Pancreas (tissue), 10 donors: ENCODE results near the gene MCCC1. TPM values are rescaled to one million over a fixed set of nuclear protein-coding genes. Genes with fewer than 3 reads are reported as not detected.

Experiments
- ATAC-seq, 4 donors: fragments of 200-7000 bp; cut with Tn5 transposase; one replicate each; pipeline versions ENCODE4 v1.8.0 to v1.9.1; 2020; ENCODE audit warnings: mild to moderate bottlenecking in 4 of 4, moderate library complexity in 4 of 4
- DNase-seq, 6 donors: peaks; one replicate each; pipeline ENCODE4 v3.0.0-alpha.2; 2020
- FAIRE-seq: peaks from 2 replicates; lab custom pipeline; 2012; peaks lifted over from hg19 to GRCh38; lab: Jason Lieb, UNC
- H3K27ac ChIP-seq, 4 donors: fragments of 200-600 bp; sonication (generic); 1 replicate in 3 of 4; 2 replicates in 1 of 4; pipeline versions ENCODE4 v1.5.0 to v1.8.0; 2020
- H3K27me3 ChIP-seq, 4 donors: fragments of 200-600 bp; one replicate each; pipeline ENCODE4 v1.8.0; 2021
- H3K36me3 ChIP-seq, 3 donors: fragments of 200-600 bp; sonication (generic) in 1 of 3; one replicate each; pipeline versions ENCODE4 v1.5.0 to v1.8.0; 2020 to 2021
- H3K4me1 ChIP-seq, 3 donors: fragments of 200-600 bp; one replicate each; pipeline ENCODE4 v1.8.0; 2021
- H3K4me3 ChIP-seq, 4 donors: fragments of 200-600 bp; sonication (generic) in 2 of 4; one replicate each; pipeline versions ENCODE4 v1.5.0 to v1.8.0; 2020 to 2021
- H3K9me3 ChIP-seq, 4 donors: fragments of 200-600 bp; one replicate each; pipeline ENCODE4 v1.8.0; 2021
- CTCF ChIP-seq, 4 donors: fragments of 200-600 bp; sonication (generic) in 3 of 4; IDR thresholded peaks; one replicate each; pipeline versions ENCODE4 v1.5.0 to v1.8.0; 2021; ENCODE audit warnings: antibody characterized with exemption in 4 of 4
- WGBS, 2 donors: extraction: QIAGEN DNeasy Blood & Tissue Kit; methylation state at CpG; one replicate each; pipeline ENCODE4 v1.1.7; 2013; 5-methylcytosine and 5-hydroxymethylcytosine counted together
- intact Hi-C, 3 donors: fragments of 100-400 bp; cut with DNase I; formaldehyde crosslinking; loops; one replicate each; pipeline versions ENCODE4 v1.11.1 to v1.14.2; 2022
- polyA plus RNA-seq, 2 donors: library from polyadenylated mRNA; stranded (reverse); fragments of 200-250 nt; gene quantifications; one replicate each; pipeline ENCODE4 v1.2.3, GENCODE V29; 2013
- total RNA-seq, 6 donors: library from RNA; stranded (reverse); fragmentation: NEBNext Ultra II Directional in 4 of 6; extraction: Animal tissue kit (Norgen Biotek cat#: 25700) in 4 of 6; gene quantifications; one replicate each; pipeline versions ENCODE4 v1.2.1 to v1.2.4, GENCODE V29; 2021 to 2023
- donor health status: healthy with polysubstance abuse.
- donor health status: DM: no; HTN: no; CAD: no; lungs with moderate emphysema.
- donor health status: DM: no; HTN: no; CAD: no.
- donor health status: control.
- donor health status: control.
- donor health status: Bipolar disorder and iron deficiency.
- donor health status: DM: yes; HTN: yes; CAD: no.
- donor health status: DM: no; HTN: no; CAD: no.
- donor health status: DM: no; HTN: no; CAD: no.
- donor health status: DM: yes; HTN: yes; CAD: no.

Gene MCCC1
- total and polyA plus RNA-seq, 8 donors: 25.3 to 81.9 (median 40.8) TPM

GRCh38 chr3:183123891-183124290 lies 24.6 kb upstream of the MCCC1 start:
- H3K4me3 ChIP-seq: no peak overlapping the region
- H3K27me3 ChIP-seq: no peaks in the 10 kb centered on the region
- peaks cover 0 to 5% (median 4%) of the 10 kb centered on the region in 3 donors for H3K4me1 ChIP-seq
- no peaks in the 10 kb centered on the region for H3K9me3 ChIP-seq
- no peak for ATAC-seq
- intact Hi-C loops: loop anchor here in 2 of 3 donors (5.0 to 10.0 kb wide), 2 partner anchors 261 to 263 kb away; no protein-coding TSS in a partner anchor
- TF ChIP-seq CTCF (IDR thresholded peaks at IDR 0.05): no peak
- FAIRE-seq: no peak
- H3K27ac ChIP-seq: no peak overlapping the region
- no peaks in the 10 kb centered on the region for H3K36me3 ChIP-seq
- 73 to 80% methylated on average over 4 of the region's 4 CpGs for WGBS, 2 donors
- DNase-seq: no peak

- H3K36me3 ChIP-seq: no peaks in the 10 kb centered on the region
- TF ChIP-seq CTCF (IDR thresholded peaks at IDR 0.05): peak; percentile 51 to 85 (median 70)
- DNase-seq: no peak
- no peaks in the 10 kb centered on the region for H3K9me3 ChIP-seq
- intact Hi-C loops: loop anchor here in 2 of 3 donors (5.0 to 10.0 kb wide), 2 partner anchors 262 to 265 kb away; no protein-coding TSS in a partner anchor
- H3K4me1 ChIP-seq: peaks cover 0 to 5% (median 4%) of the 10 kb centered on the region in 3 donors
- peak; percentile 79 to 91 (median 88) for ATAC-seq
- no peaks in the 10 kb centered on the region for H3K27me3 ChIP-seq
- no peak overlapping the region for H3K27ac ChIP-seq
- peak; percentile 75 for FAIRE-seq
- H3K4me3 ChIP-seq: no peak overlapping the region
- 16 to 17% methylated on average over 2 of the region's 2 CpGs for WGBS, 2 donors
Observed at GRCh38 chr3:183122257-183122932, 23.1 kb upstream of the MCCC1 start.

- intact Hi-C loops: loop anchor here in 2 of 3 donors (5.0 to 10.0 kb wide), 2 partner anchors 264 to 267 kb away; no protein-coding TSS in a partner anchor
- H3K9me3 ChIP-seq: no peaks in the 10 kb centered on the region
- no peak overlapping the region for H3K27ac ChIP-seq
- no peak for TF ChIP-seq CTCF (IDR thresholded peaks at IDR 0.05)
- H3K27me3 ChIP-seq: no peaks in the 10 kb centered on the region
- no peak for FAIRE-seq
- 69 to 77% methylated on average over 8 of the region's 8 CpGs for WGBS, 2 donors
- ATAC-seq: no peak
- no peak for DNase-seq
- H3K4me3 ChIP-seq: no peak overlapping the region
- H3K36me3 ChIP-seq: no peaks in the 10 kb centered on the region
- H3K4me1 ChIP-seq: peaks cover 0 to 5% (median 4%) of the 10 kb centered on the region in 3 donors
Observed at GRCh38 chr3:183120538-183121215, 21.4 kb upstream of the MCCC1 start.

- no peak for TF ChIP-seq CTCF (IDR thresholded peaks at IDR 0.05)
- Histone ChIP-seq H3K4me3 (no peak overlapping the region), H3K9me3 (no peaks in the 10 kb centered on the region), H3K4me1 (no peaks in the 10 kb centered on the region), H3K27me3 (no peaks in the 10 kb centered on the region), H3K36me3 (no peaks in the 10 kb centered on the region), H3K27ac (no peak overlapping the region)
- FAIRE-seq (no peak), ATAC-seq (no peak), DNase-seq (no peak)
- WGBS, 2 donors: 82 to 83% methylated on average over 4 of the region's 4 CpGs
- intact Hi-C loops: no loop called here
Observed at GRCh38 chr3:183117056-183117455, 17.8 kb upstream of the MCCC1 start.
